Heart right ventricle (tissue), 16 donors: Measurements from ENCODE around the gene VPS54. TPM values are rescaled to one million over a fixed set of nuclear protein-coding genes. Genes with fewer than 3 reads are reported as not detected.
"Not testable (repeated sequence)": the region's sequence is repeated elsewhere in the genome, so short reads cannot be mapped to it uniquely, and the experiment has no call there.

ENCODE experiments used
- ATAC-seq, 8 donors: fragments of 200-7000 bp; cut with Tn5 transposase; one replicate each; pipeline ENCODE4 v1.9.1; 2020; ENCODE audit warnings: mild to moderate bottlenecking in 8 of 8, moderate library complexity in 8 of 8, moderate number of reproducible peaks in 1 of 8
- DNase-seq, 2 donors: peaks; one replicate each; pipeline ENCODE4 v3.0.0-alpha.2; 2020
- H3K27ac ChIP-seq, 10 donors: fragments of 200-600 bp; sonication (generic) in 2 of 10; one replicate each; pipeline versions ENCODE4 v1.5.0 to v1.8.0; 2020 to 2022; ENCODE audit warnings: mild to moderate bottlenecking in 3 of 10
- H3K27me3 ChIP-seq, 7 donors: fragments of 200-600 bp; one replicate each; pipeline ENCODE4 v1.8.0; 2021 to 2022; ENCODE audit warnings: mild to moderate bottlenecking in 2 of 7
- H3K36me3 ChIP-seq, 9 donors: fragments of 200-600 bp; sonication (generic) in 1 of 9; one replicate each; pipeline versions ENCODE4 v1.5.0 to v1.8.0; 2020 to 2022; ENCODE audit warnings: mild to moderate bottlenecking in 2 of 9
- H3K4me1 ChIP-seq, 9 donors: fragments of 200-600 bp; sonication (generic) in 1 of 9; one replicate each; pipeline versions ENCODE4 v1.5.0 to v1.8.0; 2020 to 2022; ENCODE audit warnings: mild to moderate bottlenecking in 4 of 9
- H3K4me3 ChIP-seq, 10 donors: fragments of 200-600 bp; sonication (generic) in 2 of 10; one replicate each; pipeline versions ENCODE4 v1.5.0 to v1.8.0; 2020 to 2022; ENCODE audit warnings: mild to moderate bottlenecking in 7 of 10, moderate library complexity in 2 of 10
- H3K9me3 ChIP-seq, 11 donors: fragments of 200-600 bp in 10 of 11; sonication (generic) in 2 of 11; one replicate each; pipeline versions ENCODE4 v1.5.0 to v1.8.0; 2013 to 2022; ENCODE audit warnings: mild to moderate bottlenecking in 2 of 11, control low read depth in 1 of 11, moderate library complexity in 1 of 11
- WGBS, 2 donors: extraction: QIAGEN DNeasy Blood & Tissue Kit; methylation state at CpG; one replicate each; pipeline ENCODE4 v1.1.7; 2013; ENCODE audit warnings: inconsistent platforms in 1 of 2; 5-methylcytosine and 5-hydroxymethylcytosine counted together
- intact Hi-C, 10 donors: fragments of 100-400 bp; cut with DNase I; formaldehyde crosslinking; loops; one replicate each; pipeline versions ENCODE4 v1.11.1 to v1.14.2; 2022
- polyA plus RNA-seq, 2 donors: library from polyadenylated mRNA; stranded (reverse); fragments of 200-250 nt; gene quantifications; one replicate each; pipeline ENCODE4 v1.2.3, GENCODE V29; 2013
- total RNA-seq, 10 donors: library from RNA; stranded (reverse); fragmentation: NEBNext Ultra II Directional in 3 of 10; extraction: Animal tissue kit (Norgen Biotek cat#: 25700) in 3 of 10; gene quantifications; one replicate each; pipeline versions ENCODE4 v1.2.1 to v1.2.4, GENCODE V29; 2021 to 2023
- TF ChIP-seq, protein P1 (sequence below), 9 donors: fragments of 200-600 bp; sonication (generic) in 2 of 9; IDR thresholded peaks; one replicate each; pipeline versions ENCODE4 v1.5.0 to v1.8.0; 2021 to 2022; ENCODE audit warnings: antibody characterized with exemption in 9 of 9, mild to moderate bottlenecking in 5 of 9, moderate library complexity in 1 of 9
- donor health status: Arrhythmogenic right ventricular cardiomyopathy.
- donor health status: ischemic (EF 13 %, LVEDD 7.1; RV severe dilation, severe dysfunction).
- donor health status: healthy with polysubstance abuse.
- donor health status: DM: no; HTN: yes; CAD: no.
- donor health status: DM: no; HTN: no; CAD: no.
- donor health status: ischemic (EF 25% LVEDD 6.9; RV normal size, moderate dysfunction).
- donor health status: ischemic (EF 25% LVEDD 5.7; RV mildly dilated, moderate dysfunction).
- donor health status: healthy.
- donor health status: DM: yes; HTN: yes; CAD: no.
- donor health status: Ischemic cardiomyopathy.
- donor health status: ischemic (EF 35%, LVEDD 5.7; RV mildly dilated, moderate dysfunction).
- donor health status: nonischemic (EF 11% LVEDD 7.7; RV severe dilation, severe dysfunction).
- donor health status: DM: yes; HTN: yes; CAD: no.
- donor health status: PGD.
- donor health status: ischemic (EF 29% LVEDD 5.4; RV normal size, mild dysfunction).
- donor health status: nonischemic (EF 23%, LVEDD 6.1; RV moderate dilation, normal function).

Gene VPS54
- total and polyA plus RNA-seq, 12 donors = 8.3 to 12.7 (median 10.5) TPM

DNA sequence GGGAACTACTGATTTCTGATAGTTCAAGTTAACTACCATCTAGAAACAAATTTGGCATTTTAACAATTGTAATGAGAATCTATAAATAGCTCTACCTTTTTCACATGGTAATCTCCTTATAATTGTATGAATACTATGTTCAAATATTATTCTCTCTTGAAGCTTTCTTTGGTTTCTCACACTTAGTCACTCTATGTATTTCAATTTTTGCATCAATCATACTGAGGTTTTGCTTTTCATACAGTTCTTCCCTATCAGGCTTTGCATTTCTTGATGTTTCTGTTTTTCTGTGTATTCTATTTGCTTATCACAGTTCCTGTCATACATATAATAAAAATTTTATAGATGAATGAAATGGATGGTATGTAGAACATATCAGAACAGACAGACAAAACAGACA, 16.0 kb downstream of the VPS54 start:
- ATAC-seq = no peak
- Histone ChIP-seq H3K4me1 (peaks cover 0 to 53% (median 42%) of the 10 kb centered on the region in 9 donors), H3K9me3 (peaks cover 0 to 7% (median 0%) of the 10 kb centered on the region in 11 donors), H3K27ac (no peak overlapping the region), H3K27me3 (no peaks in the 10 kb centered on the region), H3K36me3 (peaks cover 0 to 16% (median 0%) of the 10 kb centered on the region in 9 donors), H3K4me3 (no peak overlapping the region)
- intact Hi-C loops = no loop called here
- DNase-seq = no peak
- TF ChIP-seq, protein P1, sequence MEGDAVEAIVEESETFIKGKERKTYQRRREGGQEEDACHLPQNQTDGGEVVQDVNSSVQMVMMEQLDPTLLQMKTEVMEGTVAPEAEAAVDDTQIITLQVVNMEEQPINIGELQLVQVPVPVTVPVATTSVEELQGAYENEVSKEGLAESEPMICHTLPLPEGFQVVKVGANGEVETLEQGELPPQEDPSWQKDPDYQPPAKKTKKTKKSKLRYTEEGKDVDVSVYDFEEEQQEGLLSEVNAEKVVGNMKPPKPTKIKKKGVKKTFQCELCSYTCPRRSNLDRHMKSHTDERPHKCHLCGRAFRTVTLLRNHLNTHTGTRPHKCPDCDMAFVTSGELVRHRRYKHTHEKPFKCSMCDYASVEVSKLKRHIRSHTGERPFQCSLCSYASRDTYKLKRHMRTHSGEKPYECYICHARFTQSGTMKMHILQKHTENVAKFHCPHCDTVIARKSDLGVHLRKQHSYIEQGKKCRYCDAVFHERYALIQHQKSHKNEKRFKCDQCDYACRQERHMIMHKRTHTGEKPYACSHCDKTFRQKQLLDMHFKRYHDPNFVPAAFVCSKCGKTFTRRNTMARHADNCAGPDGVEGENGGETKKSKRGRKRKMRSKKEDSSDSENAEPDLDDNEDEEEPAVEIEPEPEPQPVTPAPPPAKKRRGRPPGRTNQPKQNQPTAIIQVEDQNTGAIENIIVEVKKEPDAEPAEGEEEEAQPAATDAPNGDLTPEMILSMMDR (IDR thresholded peaks at IDR 0.05) = no peak

DNA sequence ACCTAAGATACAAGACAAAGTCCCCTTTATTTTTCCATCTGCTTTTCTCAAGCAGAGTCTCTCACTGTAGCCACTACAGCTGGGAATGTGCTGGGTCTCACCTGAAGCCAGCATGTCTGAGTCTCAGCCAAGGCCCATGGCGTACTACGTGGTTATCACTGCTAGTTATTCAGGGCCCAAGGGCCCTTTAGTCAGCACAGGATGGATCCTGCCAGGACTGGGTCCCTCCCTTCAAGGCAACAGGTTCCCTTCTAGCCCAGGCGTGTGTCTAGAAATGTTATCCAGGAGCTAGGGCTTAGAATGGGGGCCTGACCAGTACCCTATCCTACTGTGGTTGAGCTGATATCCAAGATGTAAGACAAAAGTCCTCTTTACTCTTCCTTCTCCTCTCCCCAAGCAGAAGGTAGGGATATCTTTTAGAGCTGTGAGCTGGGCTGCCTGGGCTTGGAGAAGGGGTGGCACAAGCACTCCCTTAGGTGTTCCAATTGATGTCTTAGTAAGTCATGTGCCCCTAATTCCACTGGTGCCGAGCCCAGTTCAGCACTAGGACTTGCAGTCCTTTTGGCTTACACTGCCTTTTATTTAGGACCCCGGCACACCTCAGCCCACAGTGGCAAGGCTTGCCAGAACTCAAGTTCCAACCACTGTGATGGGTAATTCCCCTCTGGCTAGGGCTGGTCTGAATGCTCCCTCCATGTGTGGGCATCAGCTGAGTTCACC, 17.7 kb downstream of the VPS54 start:
- ATAC-seq = peak in 4 of 8 donors; percentile 37 to 75 (median 66)

DNA sequence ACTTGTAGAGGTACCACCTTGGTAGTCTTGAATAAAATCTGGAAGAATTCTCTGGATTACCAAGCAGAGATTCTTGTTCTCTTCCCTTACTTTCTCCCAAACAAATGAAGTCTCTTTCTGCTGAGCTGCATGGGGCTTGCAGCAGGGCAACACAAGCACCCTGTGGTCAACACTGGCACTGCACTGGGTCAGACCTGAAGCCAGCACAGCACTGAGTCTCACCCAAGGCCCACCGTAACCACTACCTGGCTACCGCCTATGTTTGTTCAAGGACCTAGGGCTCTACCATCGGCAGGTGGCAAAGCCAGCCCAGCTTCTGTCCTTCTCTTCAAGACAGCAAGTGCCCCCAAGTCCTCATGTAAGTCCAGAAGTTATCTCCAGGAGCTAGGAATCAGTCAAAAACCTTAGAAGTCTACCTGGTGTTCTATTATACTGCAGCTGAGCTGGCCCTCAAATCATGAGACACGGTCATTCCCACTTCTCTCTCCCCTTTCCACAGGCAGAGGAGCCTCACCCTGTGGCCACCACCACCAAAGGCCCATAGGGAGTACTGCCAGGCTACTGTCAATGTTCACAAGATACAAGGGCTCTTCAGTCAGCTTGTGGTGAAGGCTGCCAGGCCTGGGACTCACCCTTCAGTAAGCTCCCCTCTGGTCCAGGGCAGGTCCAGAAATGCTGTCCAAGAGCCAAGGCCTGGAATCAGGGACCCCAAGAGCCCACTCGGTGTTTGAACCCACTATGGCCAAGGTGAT, 18.4 kb downstream of the VPS54 start:
- ATAC-seq (peak in 5 of 8 donors; percentile 18 to 54 (median 43)), DNase-seq (no peak)
- no peaks in the 10 kb centered on the region for H3K27me3 ChIP-seq
- intact Hi-C loops = no loop called here
- H3K4me3 ChIP-seq = no peak overlapping the region
- 98 to 100% methylated on average over 5 of the region's 5 CpGs for WGBS, 2 donors
- peaks cover 0 to 48% (median 38%) of the 10 kb centered on the region in 9 donors for H3K4me1 ChIP-seq
- H3K27ac ChIP-seq = no peak overlapping the region
- TF ChIP-seq, protein P1 (IDR thresholded peaks at IDR 0.05) = peak in 3 of 9 donors; percentile 5 to 18 (median 16)
- H3K36me3 ChIP-seq = peaks cover 0 to 7% (median 0%) of the 10 kb centered on the region in 9 donors
- peaks cover 0 to 26% (median 3%) of the 10 kb centered on the region in 11 donors for H3K9me3 ChIP-seq

More for the DNA sequence above, 17.7 kb downstream of the VPS54 start:
- WGBS, 2 donors = 70 to 79% methylated on average over 5 of the region's 5 CpGs
- Histone ChIP-seq H3K4me3 (no peak overlapping the region), H3K9me3 (peaks cover 0 to 24% (median 3%) of the 10 kb centered on the region in 11 donors), H3K4me1 (peaks cover 0 to 48% (median 38%) of the 10 kb centered on the region in 9 donors), H3K36me3 (peaks cover 0 to 10% (median 0%) of the 10 kb centered on the region in 9 donors), H3K27ac (no peak overlapping the region), H3K27me3 (no peaks in the 10 kb centered on the region)
- TF ChIP-seq, protein P1 (IDR thresholded peaks at IDR 0.05) = no peak
- intact Hi-C loops = no loop called here
- DNase-seq = no peak

DNA sequence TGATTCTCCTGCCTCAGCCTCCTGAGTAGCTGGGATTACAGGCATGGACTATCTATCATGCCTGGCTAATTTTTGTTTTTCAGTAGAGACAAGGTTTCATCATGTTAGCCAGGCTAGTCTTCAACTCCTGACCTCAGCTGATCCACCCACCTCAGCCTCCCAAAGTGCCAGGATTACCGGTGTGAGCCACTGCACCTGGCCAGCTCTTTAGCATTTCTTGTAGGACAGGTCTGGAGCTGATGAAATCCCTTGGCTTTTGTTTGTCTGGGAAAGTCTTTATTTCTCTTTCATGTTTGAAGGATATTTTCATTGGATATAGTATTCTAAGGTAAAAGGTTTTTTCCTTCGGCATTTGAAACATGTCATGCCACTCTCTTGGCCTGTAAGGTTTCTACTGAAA, 20.2 kb downstream of the VPS54 start:
- intact Hi-C loops = no loop called here
- Histone ChIP-seq H3K27me3 (no peaks in the 10 kb centered on the region), H3K36me3 (peaks cover 0 to 7% (median 0%) of the 10 kb centered on the region in 9 donors), H3K27ac (no peak overlapping the region), H3K4me1 (peaks cover 0 to 46% (median 35%) of the 10 kb centered on the region in 9 donors), H3K4me3 (no peak overlapping the region), H3K9me3 (peaks cover 0 to 26% (median 3%) of the 10 kb centered on the region in 11 donors)
- TF ChIP-seq, protein P1 (IDR thresholded peaks at IDR 0.05) = no peak
- ATAC-seq = no peak
- no peak for DNase-seq
- WGBS, 2 donors = 98 to 99% methylated on average over 2 of the region's 2 CpGs

DNA sequence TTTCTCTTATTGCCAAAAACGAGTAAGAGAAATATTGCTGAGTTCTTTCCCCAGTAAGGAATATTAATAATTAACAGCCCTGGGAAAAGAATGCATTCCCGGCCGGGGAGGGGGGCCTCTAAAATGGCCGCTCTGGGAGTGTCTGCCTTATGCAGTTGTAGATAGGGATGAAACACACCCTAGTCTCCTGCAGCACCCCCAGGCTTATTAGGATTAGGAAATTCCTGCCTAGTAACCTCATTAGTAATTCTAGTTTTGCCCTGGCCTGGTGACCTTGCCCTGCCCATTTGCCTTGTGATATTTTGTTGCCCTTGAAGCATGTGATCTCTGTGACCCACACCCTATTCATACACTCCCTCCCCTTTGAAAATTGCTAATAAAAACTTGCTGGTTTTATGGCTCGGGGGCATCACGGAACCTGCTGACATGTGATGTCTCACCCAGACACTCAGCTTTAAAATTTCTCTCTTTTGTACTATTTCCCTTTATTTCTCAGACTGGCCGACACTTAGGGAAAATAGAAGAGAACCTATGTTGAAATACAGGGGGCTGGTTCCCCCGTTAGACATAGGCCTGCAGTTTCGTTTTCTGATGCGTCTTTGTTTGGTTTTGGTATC, 22.5 kb downstream of the VPS54 start:
- Histone ChIP-seq H3K4me1 (peaks cover 0 to 23% (median 12%) of the 10 kb centered on the region in 9 donors), H3K9me3 (peaks cover 0 to 26% (median 3%) of the 10 kb centered on the region in 11 donors)
- H3K27ac ChIP-seq, ATAC-seq, H3K27me3 ChIP-seq, intact Hi-C loops, H3K4me3 ChIP-seq, DNase-seq, H3K36me3 ChIP-seq: not testable (repeated sequence)
- WGBS, 2 donors = 98% methylated on average over 10 of the region's 10 CpGs

DNA sequence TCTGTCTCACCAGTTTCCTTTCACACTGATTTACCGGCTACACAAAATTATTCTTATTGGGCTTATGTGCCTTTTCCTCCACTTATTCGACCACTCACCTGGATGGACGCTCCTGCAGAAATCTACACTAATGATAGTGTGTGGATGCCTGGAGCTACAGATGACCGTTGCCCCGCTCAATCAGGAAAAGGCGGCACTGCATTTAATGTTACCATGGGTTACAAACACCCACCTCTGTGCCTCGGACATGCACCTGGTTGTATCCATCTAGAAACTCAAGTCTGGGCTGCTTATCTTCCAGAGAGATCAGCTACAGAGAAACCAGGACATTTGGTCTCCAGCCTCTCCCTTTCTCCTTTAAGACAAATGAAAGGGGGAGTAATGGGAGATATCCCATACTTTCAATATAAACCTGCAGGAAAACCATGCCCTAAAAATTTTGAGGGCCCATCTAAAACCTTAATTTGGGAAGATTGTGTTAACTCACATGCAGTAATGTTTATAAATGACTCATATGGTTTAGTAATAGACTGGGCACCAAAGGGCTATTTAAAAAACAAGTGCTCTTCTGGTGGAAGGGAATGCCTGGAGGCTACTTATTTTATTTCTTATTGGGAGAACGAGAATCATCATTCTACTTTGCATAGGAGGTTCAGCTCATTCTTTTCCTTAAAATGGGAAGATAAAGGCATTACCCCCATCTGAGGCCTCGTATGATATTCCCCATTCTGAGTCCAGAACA, 24.7 kb downstream of the VPS54 start:
- H3K4me1 ChIP-seq, ATAC-seq, H3K36me3 ChIP-seq, H3K27me3 ChIP-seq, intact Hi-C loops, H3K27ac ChIP-seq, H3K4me3 ChIP-seq, DNase-seq: not testable (repeated sequence)
- 97 to 98% methylated on average over 9 of the region's 9 CpGs for WGBS, 2 donors
- peaks cover 0 to 32% (median 4%) of the 10 kb centered on the region in 11 donors for H3K9me3 ChIP-seq
